GM23338 (cell line): ENCODE measurements around the gene PPFIBP1. TPM values are rescaled to one million over a fixed set of nuclear protein-coding genes. Genes with fewer than 3 reads are reported as not detected.
A peak's percentile ranks its signal among the peaks of the same experiment; 100 is the strongest.

Experiments used
- ATAC-seq: fragments of 200-7000 bp; cut with Tn5 transposase; 3 replicates; pipeline ENCODE4 v1.9.1; 2020
- DNase-seq: peaks from one replicate; pipeline ENCODE4 v3.0.0-alpha.2; 2015; ENCODE audit warnings: low spot score
- H2AFZ ChIP-seq: fragments of 200-600 bp; sonication (generic); 2 replicates; pipeline ENCODE4 v1.8.0; 2016; ENCODE audit warnings: antibody characterized with exemption, mild to moderate bottlenecking, moderate library complexity
- H3F3A ChIP-seq: fragments of 200-600 bp; sonication (generic); replicated peaks from 2 replicates; pipeline ENCODE4 v1.8.0; 2017; ENCODE audit warnings: antibody characterized with exemption, mixed run types, low read depth
- H3K27ac ChIP-seq: fragments of 200-600 bp; sonication (generic); 2 replicates; pipeline ENCODE4 v1.6.1; 2016; ENCODE audit warnings: low read depth
- H3K27me3 ChIP-seq: fragments of 200-600 bp; sonication (generic); 2 replicates; pipeline ENCODE4 v1.8.0; 2016; ENCODE audit warnings: mild to moderate bottlenecking, mixed run types, moderate library complexity; ENCODE audit not compliant: insufficient read depth
- H3K36me3 ChIP-seq: fragments of 200-600 bp; sonication (generic); 2 replicates; pipeline ENCODE4 v1.8.0; 2016; ENCODE audit warnings: mild to moderate bottlenecking; ENCODE audit not compliant: insufficient read depth
- H3K4me1 ChIP-seq: fragments of 200-600 bp; sonication (generic); 2 replicates; pipeline ENCODE4 v1.8.0; 2016; ENCODE audit warnings: mild to moderate bottlenecking, moderate library complexity; ENCODE audit not compliant: insufficient read depth
- H3K4me2 ChIP-seq: fragments of 200-600 bp; sonication (generic); 2 replicates; pipeline ENCODE4 v1.7.1; 2017; ENCODE audit warnings: mixed run types
- H3K4me3 ChIP-seq: fragments of 200-600 bp; sonication (generic); 2 replicates; pipeline ENCODE4 v1.6.1; 2016; ENCODE audit warnings: mixed run types
- H3K79me2 ChIP-seq: fragments of 200-600 bp; sonication (generic); replicated peaks from 2 replicates; pipeline ENCODE4 v1.8.0; 2017; ENCODE audit warnings: mild to moderate bottlenecking; ENCODE audit not compliant: insufficient read depth
- H3K9me2 ChIP-seq: fragments of 200-600 bp; sonication (generic); 2 replicates; pipeline ENCODE4 v1.8.0; 2017; ENCODE audit not compliant: insufficient read depth
- H4K20me1 ChIP-seq: fragments of 200-600 bp; sonication (generic); replicated peaks from 2 replicates; pipeline ENCODE4 v1.8.0; 2017; ENCODE audit warnings: mild to moderate bottlenecking; ENCODE audit not compliant: insufficient read depth
- H3K27ac Mint-ChIP-seq: 2 replicates; pipeline ENCODE4 v1.8.0; 2020; ENCODE audit warnings: inconsistent platforms, mild to moderate bottlenecking, moderate library complexity, mixed read lengths
- H3K27me3 Mint-ChIP-seq: 3 replicates; pipeline ENCODE4 v1.8.0; 2022; ENCODE audit warnings: low read depth, mild to moderate bottlenecking, moderate library complexity, mixed read lengths, inconsistent platforms; ENCODE audit not compliant: insufficient read depth, poor library complexity
- H3K36me3 Mint-ChIP-seq: 3 replicates; pipeline ENCODE4 v1.8.0; 2021; ENCODE audit warnings: low read depth, mild to moderate bottlenecking, inconsistent platforms, moderate library complexity, mixed read lengths
- H3K4me1 Mint-ChIP-seq: 3 replicates; pipeline ENCODE4 v1.8.0; 2020; ENCODE audit warnings: mild to moderate bottlenecking, inconsistent platforms, mixed read lengths
- H3K4me3 Mint-ChIP-seq: 3 replicates; pipeline ENCODE4 v1.8.0; 2021; ENCODE audit warnings: moderate library complexity, mild to moderate bottlenecking, inconsistent platforms, mixed read lengths
- H3K9me3 Mint-ChIP-seq: 3 replicates; pipeline ENCODE4 v1.8.0; 2020; ENCODE audit warnings: moderate library complexity, mild to moderate bottlenecking, inconsistent platforms, mixed read lengths
- CREB1 ChIP-seq: fragments of 250-450 bp; sonication (Bioruptor Pico); IDR thresholded peaks from 2 replicates; pipeline ENCODE4 v1.5.0; 2020; ENCODE audit warnings: low read depth, mild to moderate bottlenecking, moderate library complexity
- EZH2 ChIP-seq: fragments of 200-600 bp; sonication (generic); IDR thresholded peaks from one replicate; pipeline ENCODE4 v1.8.0; 2017; ENCODE audit warnings: antibody characterized with exemption, mild to moderate bottlenecking, low read depth; ENCODE audit not compliant: unreplicated experiment
- EZH2phosphoT487 ChIP-seq: fragments of 200-600 bp; sonication (generic); IDR thresholded peaks from one replicate; pipeline ENCODE4 v1.8.1; 2018; ENCODE audit warnings: antibody characterized with exemption; ENCODE audit not compliant: unreplicated experiment
- JUNB ChIP-seq: IDR thresholded peaks from one replicate; pipeline ENCODE4 v1.6.1; 2016; ENCODE audit warnings: antibody characterized with exemption; ENCODE audit not compliant: unreplicated experiment
- POLR2AphosphoS5 ChIP-seq: IDR thresholded peaks from 2 replicates; pipeline ENCODE4 v1.6.1; 2016; ENCODE audit warnings: antibody characterized with exemption, low read depth
- STAT1 ChIP-seq: IDR thresholded peaks from one replicate; pipeline ENCODE4 v1.6.1; 2016; ENCODE audit warnings: antibody characterized with exemption; ENCODE audit not compliant: unreplicated experiment
- polyA plus RNA-seq: library from polyadenylated mRNA; unstranded; fragments of >200 nt; fragmentation: Nextera tagmentation; extraction: Ambion mirVana; gene quantifications from 2 replicates; pipeline ENCODE4 v1.2.1, GENCODE V29; 2016
- total RNA-seq: library from RNA; depleted of rRNA; stranded (reverse); fragments of >200 nt; shearing (Covaris generic); gene quantifications from 2 replicates; pipeline ENCODE4 v1.2.3, GENCODE V29; 2014
- TF ChIP-seq, protein P1 (sequence below), 2 experiments: fragments of 200-600 bp in 1 of 2; sonication (generic) in 1 of 2; conservative IDR thresholded peaks; 2 replicates each; pipeline versions ENCODE4 v1.5.1 to v1.6.1; 2016 to 2017; ENCODE audit warnings: antibody characterized with exemption in 2 of 2, low read depth in 2 of 2, mild to moderate bottlenecking in 2 of 2, moderate library complexity in 1 of 2

PPFIBP1 gene
- total and polyA plus RNA-seq, 2 experiments from 2014 or later: 33.2 to 41.9 TPM

DNA sequence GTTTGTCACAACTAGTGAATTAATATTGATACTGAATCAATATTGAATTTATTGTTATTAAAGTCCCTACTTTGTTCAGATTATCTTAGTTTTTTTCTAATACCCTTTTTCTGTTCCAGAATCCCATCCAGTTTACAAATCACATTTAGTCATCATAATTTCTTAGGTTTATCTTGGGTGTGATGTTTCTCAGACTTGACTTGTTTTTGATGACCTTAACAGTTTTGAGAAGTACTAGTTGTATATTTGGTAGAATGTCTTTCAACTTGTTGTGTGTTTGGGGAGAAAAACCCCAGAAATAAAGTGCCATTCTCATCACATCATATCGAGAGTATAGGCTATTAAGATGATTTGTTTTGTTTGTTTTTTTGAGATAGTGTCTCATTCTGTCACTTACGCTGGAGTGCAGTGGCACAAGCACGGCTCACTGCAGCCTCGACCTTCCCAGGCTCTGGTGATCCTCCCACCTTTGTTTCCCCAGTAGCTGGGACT is 206.1 kb downstream of the PPFIBP1 start (continued):
- TF ChIP-seq CREB1: no peak
- TF ChIP-seq EZH2: no peak
- no peak for TF ChIP-seq JUNB
- TF ChIP-seq EZH2phosphoT487: no peak
- no peak for TF ChIP-seq STAT1

- Histone ChIP-seq H3F3A (no peaks in the 10 kb centered on the region), H3K4me1 (no peaks in the 10 kb centered on the region), H3K4me2 (no peak overlapping the region), H4K20me1 (no peaks in the 10 kb centered on the region), H3K36me3 (peaks cover 12% of the 10 kb centered on the region), H3K9me2 (no peaks in the 10 kb centered on the region), H3K4me3 (no peak overlapping the region), H3K27me3 (no peaks in the 10 kb centered on the region), H3K27ac (no peak overlapping the region), H3K79me2 (no peaks in the 10 kb centered on the region), H2AFZ (no peak overlapping the region)
- Mint-ChIP-seq H3K27ac (peak overlapping the region; percentile 51; the same call in 1 of the 2 replicates), H3K4me1 (no peaks in the 10 kb centered on the region), H3K4me3 (no peak overlapping the region), H3K36me3 (peaks cover 27% of the 10 kb centered on the region), H3K27me3 (no peaks in the 10 kb centered on the region), H3K9me3 (no peaks in the 10 kb centered on the region)
- ATAC-seq (peak; percentile 80), DNase-seq (peak; percentile 50)
- TF ChIP-seq EZH2 (no peak), EZH2phosphoT487 (no peak), STAT1 (no peak)
- TF ChIP-seq, protein P1, sequence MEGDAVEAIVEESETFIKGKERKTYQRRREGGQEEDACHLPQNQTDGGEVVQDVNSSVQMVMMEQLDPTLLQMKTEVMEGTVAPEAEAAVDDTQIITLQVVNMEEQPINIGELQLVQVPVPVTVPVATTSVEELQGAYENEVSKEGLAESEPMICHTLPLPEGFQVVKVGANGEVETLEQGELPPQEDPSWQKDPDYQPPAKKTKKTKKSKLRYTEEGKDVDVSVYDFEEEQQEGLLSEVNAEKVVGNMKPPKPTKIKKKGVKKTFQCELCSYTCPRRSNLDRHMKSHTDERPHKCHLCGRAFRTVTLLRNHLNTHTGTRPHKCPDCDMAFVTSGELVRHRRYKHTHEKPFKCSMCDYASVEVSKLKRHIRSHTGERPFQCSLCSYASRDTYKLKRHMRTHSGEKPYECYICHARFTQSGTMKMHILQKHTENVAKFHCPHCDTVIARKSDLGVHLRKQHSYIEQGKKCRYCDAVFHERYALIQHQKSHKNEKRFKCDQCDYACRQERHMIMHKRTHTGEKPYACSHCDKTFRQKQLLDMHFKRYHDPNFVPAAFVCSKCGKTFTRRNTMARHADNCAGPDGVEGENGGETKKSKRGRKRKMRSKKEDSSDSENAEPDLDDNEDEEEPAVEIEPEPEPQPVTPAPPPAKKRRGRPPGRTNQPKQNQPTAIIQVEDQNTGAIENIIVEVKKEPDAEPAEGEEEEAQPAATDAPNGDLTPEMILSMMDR (conservative IDR thresholded peaks at IDR 0.05; ENCODE audit: low read depth in 2 of 2): peak; percentile 47 to 61
Measured at GRCh38 chr12:27732281-27732680, 208.3 kb downstream of the PPFIBP1 start.

DNA sequence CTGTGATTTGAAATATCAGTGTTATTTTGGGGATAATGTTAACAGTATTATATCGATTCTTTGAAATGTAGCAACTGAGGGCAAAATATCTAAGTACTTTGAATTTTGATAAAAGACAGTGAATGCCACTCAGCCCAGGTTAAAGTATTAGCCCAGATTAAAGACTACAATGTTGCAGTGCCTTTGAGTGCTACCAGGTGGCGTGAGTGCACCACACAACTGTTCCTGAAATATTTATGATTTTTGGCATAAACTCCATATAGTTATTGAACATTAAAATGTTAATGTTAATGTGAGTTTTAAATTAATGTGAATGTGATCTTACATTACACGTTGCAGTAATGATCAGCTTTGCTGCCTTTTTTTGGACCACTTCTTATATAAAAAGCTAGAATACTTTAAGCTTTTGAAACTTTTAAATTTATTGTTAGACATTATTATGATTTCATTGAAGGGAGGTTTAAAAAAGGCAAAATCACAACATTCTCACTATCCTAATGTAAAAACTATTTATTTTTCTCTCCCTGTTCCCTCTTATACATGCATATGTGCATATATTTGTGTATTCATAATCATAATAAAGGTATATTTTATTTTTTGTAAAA is 209.1 kb downstream of the PPFIBP1 start:
- no peaks in the 10 kb centered on the region for H3F3A ChIP-seq
- no peak overlapping the region for H3K4me3 ChIP-seq
- H3K27me3 ChIP-seq: no peaks in the 10 kb centered on the region
- H3K4me1 ChIP-seq: no peaks in the 10 kb centered on the region
- H3K36me3 Mint-ChIP-seq: peaks cover 30% of the 10 kb centered on the region
- H3K27ac ChIP-seq: no peak overlapping the region
- H4K20me1 ChIP-seq: no peaks in the 10 kb centered on the region
- no peak overlapping the region for H3K4me3 Mint-ChIP-seq
- DNase-seq (peak; percentile 44), ATAC-seq (peak; percentile 46; the same call in 2 of the 3 replicates)
- H3K4me2 ChIP-seq: no peak overlapping the region
- no peak overlapping the region for H2AFZ ChIP-seq
- no peaks in the 10 kb centered on the region for H3K27me3 Mint-ChIP-seq
- no peak for TF ChIP-seq POLR2AphosphoS5
- TF ChIP-seq, protein P1 (conservative IDR thresholded peaks at IDR 0.05; ENCODE audit: low read depth in 2 of 2): peak; percentile 78 to 90
- no peaks in the 10 kb centered on the region for H3K9me2 ChIP-seq
- H3K36me3 ChIP-seq: peaks cover 20% of the 10 kb centered on the region
- H3K79me2 ChIP-seq: no peaks in the 10 kb centered on the region
- H3K9me3 Mint-ChIP-seq: no peaks in the 10 kb centered on the region
- no peaks in the 10 kb centered on the region for H3K4me1 Mint-ChIP-seq
- no peak overlapping the region for H3K27ac Mint-ChIP-seq
